GM12801 (cell line): ENCODE results near the gene PCSK6.

Source experiments
- TF ChIP-seq, protein P1 (sequence below): IDR thresholded peaks from one replicate; pipeline ENCODE4 v1.5.1; 2011; ENCODE audit warnings: control low read depth; ENCODE audit not compliant: insufficient read length; ENCODE audit errors: extremely low read depth

Gene PCSK6

DNA sequence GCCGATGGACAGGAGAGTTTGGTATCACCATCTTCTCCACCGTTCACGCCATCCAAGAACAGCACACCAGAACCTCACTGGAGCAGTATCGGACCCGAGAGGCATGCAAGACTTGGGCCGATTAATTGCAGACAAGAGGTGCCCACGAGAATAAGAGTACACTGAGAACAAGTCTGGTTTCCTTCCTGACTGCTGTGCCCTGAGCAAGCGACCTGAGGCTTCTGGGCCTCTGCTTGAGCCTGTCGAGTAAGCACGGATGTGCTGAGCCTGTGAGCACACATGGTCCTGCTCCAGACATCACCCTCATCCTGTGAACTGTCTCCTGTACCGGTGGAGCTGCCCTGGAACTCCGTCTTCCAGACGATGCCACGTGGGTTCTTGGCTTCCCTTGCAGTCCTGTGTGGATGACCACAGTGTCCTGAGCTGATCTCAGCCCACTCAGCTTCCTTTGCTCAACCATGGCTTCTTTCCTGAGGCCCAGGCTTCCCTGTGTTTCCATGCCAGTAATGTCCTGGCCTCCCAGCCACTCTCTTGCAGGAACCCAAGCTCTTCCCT, 160.1 kb downstream of the PCSK6 start:
- TF ChIP-seq, protein P1, sequence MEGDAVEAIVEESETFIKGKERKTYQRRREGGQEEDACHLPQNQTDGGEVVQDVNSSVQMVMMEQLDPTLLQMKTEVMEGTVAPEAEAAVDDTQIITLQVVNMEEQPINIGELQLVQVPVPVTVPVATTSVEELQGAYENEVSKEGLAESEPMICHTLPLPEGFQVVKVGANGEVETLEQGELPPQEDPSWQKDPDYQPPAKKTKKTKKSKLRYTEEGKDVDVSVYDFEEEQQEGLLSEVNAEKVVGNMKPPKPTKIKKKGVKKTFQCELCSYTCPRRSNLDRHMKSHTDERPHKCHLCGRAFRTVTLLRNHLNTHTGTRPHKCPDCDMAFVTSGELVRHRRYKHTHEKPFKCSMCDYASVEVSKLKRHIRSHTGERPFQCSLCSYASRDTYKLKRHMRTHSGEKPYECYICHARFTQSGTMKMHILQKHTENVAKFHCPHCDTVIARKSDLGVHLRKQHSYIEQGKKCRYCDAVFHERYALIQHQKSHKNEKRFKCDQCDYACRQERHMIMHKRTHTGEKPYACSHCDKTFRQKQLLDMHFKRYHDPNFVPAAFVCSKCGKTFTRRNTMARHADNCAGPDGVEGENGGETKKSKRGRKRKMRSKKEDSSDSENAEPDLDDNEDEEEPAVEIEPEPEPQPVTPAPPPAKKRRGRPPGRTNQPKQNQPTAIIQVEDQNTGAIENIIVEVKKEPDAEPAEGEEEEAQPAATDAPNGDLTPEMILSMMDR, result no peak

DNA sequence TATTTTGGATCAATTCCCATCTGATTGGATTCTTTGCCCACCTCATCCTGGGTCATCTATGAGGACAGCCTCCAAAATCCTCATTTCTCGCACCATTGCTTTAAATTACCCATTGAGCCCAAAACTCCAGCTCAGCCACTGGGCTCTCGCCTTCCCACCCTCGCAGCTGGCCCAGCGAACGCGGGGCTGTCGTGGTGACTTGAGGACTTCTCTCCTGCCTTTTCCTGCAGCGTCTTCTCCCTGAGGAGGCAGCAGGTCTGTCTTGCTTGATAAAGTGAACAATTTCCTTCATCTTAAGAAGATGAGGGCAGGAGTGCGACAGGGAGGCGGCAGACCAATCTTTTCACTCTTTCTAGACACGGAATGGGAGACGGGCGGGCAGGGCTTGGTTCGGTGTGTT, 161.5 kb downstream of the PCSK6 start:
- TF ChIP-seq, protein P1, result no peak

DNA sequence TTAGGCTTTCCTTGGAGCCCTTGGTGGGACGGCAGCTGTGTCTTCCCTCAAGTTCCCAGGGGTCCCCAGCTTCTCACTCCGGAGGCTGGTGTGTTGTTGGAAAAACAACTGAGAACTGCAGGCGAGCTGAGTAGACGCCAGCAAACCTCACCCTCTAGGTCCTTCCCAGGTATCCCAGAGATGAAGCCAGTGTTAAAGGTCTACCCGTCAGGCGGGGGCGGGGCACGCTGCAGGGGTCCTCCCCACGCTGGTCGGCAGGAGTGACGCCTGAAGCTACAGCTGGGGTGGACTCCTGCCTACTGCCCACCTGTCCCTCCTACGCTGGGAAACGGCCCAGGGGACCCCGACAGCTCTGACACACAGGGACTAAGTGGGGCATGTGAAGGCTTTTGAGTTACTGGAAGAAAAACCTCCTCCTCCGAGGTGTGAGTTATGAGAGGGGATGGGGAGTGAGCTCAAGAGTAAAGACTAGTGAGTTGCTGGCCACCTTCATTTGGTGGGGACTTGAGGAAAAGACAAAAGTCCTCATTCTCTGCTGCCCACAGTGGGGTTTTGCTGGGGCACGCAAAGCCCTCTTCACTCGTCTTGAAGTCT, 162.3 kb downstream of the PCSK6 start:
- TF ChIP-seq, protein P1, result no peak

DNA sequence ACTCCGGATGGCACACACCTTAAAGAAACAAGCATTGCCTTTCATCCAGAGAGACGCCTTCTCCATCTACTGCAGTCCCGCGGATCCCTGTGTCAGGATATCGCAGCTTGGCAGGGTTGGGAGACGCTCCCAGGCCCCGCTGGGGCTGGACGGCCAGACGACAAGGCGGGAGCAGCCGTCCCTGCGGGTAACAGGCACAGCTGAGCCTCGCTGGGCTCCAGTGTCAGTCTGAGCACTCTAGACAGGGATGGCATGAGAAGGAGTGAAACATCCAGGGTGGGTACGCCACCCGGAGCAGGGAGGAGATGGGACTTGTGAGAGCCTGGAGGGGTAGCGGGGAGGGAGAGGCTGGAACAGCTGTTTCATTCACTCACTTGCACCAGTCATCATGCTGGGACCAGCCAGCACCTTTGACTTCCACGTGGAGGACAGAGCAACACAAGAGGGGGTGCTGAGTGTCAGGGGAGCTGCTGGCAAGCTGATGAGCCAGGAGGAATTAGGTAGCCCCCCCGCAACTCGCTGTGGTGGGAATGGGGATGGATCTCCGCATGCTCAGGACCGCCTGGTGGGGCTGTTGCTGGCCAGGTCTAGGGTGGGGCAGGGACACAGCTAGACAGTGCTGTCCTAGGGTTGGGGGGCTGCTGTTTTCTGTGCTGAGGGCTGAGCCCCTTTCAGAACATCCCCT, 162.9 kb downstream of the PCSK6 start:
- TF ChIP-seq, protein P1, result no peak

DNA sequence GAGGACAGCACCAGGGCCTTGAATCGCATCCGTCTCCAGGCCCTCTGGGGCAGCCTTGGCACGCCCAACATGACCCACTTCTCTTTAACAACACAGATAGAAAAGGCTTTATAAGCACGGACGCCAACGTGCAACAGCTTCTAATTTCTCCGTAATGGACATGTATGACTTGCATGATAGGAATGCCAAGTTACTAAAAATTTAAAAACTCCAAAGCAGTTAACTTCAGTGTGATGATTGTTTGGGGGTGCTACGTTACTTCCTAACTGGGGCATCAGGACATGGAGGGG, 163.5 kb downstream of the PCSK6 start:
- TF ChIP-seq, protein P1, result no peak

DNA sequence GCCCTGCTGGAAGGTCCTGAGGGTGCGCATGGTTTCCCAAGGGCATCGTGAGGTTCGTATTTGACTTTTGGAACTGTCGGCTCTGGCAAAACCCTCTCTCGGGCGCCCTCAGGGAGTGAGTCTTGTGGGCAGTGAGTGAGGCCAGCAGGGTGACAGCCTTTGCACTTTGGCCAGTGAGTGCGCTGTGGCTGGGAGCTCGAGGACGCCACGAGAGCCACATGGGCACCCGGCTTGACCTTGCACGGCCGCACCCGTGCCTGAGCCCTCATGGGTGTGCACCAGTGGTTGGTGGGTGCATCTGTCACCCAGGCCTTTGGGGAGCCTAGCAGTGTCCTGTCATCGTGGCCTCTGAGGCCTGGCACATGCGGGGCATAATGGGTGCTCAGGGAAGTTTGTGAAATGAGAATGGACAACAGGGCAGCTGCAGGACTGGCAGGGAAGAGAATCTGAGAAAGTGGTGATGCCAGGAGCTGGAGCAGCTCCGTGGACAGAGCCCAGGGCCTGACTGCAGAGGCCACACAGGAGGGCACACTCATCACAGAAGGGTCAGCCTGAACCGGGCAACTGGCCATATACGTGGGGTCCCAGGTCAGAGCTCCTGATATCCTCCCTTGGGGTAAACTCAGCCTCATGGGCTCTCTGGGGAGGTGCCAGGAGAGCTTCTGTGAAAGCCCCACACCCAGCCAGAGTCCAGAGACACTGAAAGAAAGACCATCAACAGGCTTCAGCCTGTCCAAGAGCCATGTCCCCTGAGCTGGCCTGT, 164.1 kb downstream of the PCSK6 start:
- TF ChIP-seq, protein P1, result no peak

DNA sequence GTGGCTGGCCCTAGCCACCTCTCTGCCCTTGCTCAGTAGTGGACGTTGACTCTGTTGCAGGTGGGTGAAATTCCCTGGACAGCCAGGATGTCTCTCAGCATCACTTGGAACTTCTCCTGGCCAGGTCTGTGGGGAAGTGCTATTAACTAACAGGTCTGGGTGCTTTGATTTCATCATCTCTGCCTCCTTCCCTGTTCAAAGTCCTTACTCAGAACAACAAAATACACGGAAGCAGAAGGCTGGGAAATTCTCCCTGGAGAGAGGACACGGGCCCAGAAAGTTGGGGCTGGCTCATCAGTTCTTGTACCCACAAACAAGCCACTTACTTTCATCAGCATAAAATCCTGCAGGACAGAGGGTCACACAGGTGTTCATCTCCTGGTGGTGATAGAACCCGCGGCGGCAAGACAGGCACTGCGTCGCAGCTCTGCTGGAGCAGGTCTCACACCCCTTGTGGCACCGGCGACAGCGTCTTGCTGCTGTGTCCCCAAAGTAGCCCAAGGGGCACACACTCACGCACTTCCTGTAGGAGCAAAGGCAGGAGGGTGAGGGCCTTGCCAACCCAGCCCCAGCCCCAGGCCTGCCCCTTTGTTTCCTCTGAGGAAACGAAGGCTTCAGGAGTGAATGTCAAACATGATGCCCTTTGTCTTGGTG, 164.9 kb downstream of the PCSK6 start:
- TF ChIP-seq, protein P1, result no peak
